ENCODE results near the gene ENTPD8.
"Not testable (repeated sequence)": the region's sequence is repeated elsewhere in the genome, so short reads cannot be mapped to it uniquely, and the experiment has no call there.

Gene ENTPD8

GRCh38 chr9:137457406-137458193, 16.4 kb upstream of the ENTPD8 start:
- no peak for DNase-seq

GRCh38 chr9:137456864-137457405, 15.8 kb upstream of the ENTPD8 start:
- no peak for DNase-seq

- no peak for DNase-seq
Observed at GRCh38 chr9:137456061-137456863, 15.1 kb upstream of the ENTPD8 start.

- DNase-seq, result no peak
Observed at GRCh38 chr9:137455359-137455991, 14.3 kb upstream of the ENTPD8 start.

- DNase-seq, result no peak
Observed at GRCh38 chr9:137454597-137455358, 13.6 kb upstream of the ENTPD8 start.

GRCh38 chr9:137454145-137454596, 13.0 kb upstream of the ENTPD8 start:
- no peak for DNase-seq

- peak; percentile 48 for DNase-seq
Observed at GRCh38 chr9:137453643-137454081, 12.5 kb upstream of the ENTPD8 start.

GRCh38 chr9:137452761-137453642, 11.8 kb upstream of the ENTPD8 start:
- DNase-seq, result no peak

GRCh38 chr9:137452006-137452760, 11.0 kb upstream of the ENTPD8 start:
- DNase-seq, result no peak

GRCh38 chr9:137451264-137452005, 10.3 kb upstream of the ENTPD8 start:
- not testable (repeated sequence) for DNase-seq

- not testable (repeated sequence) for DNase-seq
Observed at GRCh38 chr9:137450539-137451222, 9.5 kb upstream of the ENTPD8 start.

- DNase-seq, result no peak
Observed at GRCh38 chr9:137449931-137450538, 8.9 kb upstream of the ENTPD8 start.

GRCh38 chr9:137449081-137449844, 8.1 kb upstream of the ENTPD8 start:
- no peak for DNase-seq

- no peak for DNase-seq
Observed at GRCh38 chr9:137448602-137448962, 7.4 kb upstream of the ENTPD8 start.

- no peak for DNase-seq
Observed at GRCh38 chr9:137447722-137448601, 6.8 kb upstream of the ENTPD8 start.

- DNase-seq, result no peak
Observed at GRCh38 chr9:137446851-137447471, 5.8 kb upstream of the ENTPD8 start.
